Hepatocyte (in vitro differentiated cells): ENCODE measurements around the gene RAB4A. TPM values are rescaled to one million over a fixed set of nuclear protein-coding genes. Genes with fewer than 3 reads are reported as not detected.

Experiments
- DNase-seq: peaks from one replicate; pipeline ENCODE4 v3.0.0-alpha.2; 2016; ENCODE audit warnings: low spot score
- H2AFZ ChIP-seq: fragments of 200-600 bp; sonication (generic); 2 replicates; pipeline ENCODE4 v1.6.0; 2016; ENCODE audit warnings: antibody characterized with exemption, mild to moderate bottlenecking
- H3K27ac ChIP-seq: fragments of 200-600 bp; sonication (generic); 2 replicates; pipeline ENCODE4 v1.5.1; 2016; ENCODE audit warnings: mild to moderate bottlenecking
- H3K27me3 ChIP-seq: fragments of 200-600 bp; sonication (generic); 2 replicates; pipeline ENCODE4 v1.6.1; 2016
- H3K36me3 ChIP-seq: fragments of 200-600 bp; sonication (generic); replicated peaks from 2 replicates; pipeline ENCODE4 v1.5.1; 2016; ENCODE audit warnings: low read depth; ENCODE audit not compliant: insufficient read depth
- H3K4me1 ChIP-seq: fragments of 200-600 bp; sonication (generic); 2 replicates; pipeline ENCODE4 v1.5.1; 2016; ENCODE audit warnings: mild to moderate bottlenecking, moderate library complexity; ENCODE audit not compliant: insufficient read depth
- H3K4me2 ChIP-seq: fragments of 200-600 bp; sonication (generic); 2 replicates; pipeline ENCODE4 v1.6.0; 2016
- H3K4me3 ChIP-seq: fragments of 200-600 bp; sonication (generic); 2 replicates; pipeline ENCODE4 v1.5.1; 2016; ENCODE audit warnings: mild to moderate bottlenecking
- H3K79me2 ChIP-seq: fragments of 200-600 bp; sonication (generic); 2 replicates; pipeline ENCODE4 v1.6.0; 2017; ENCODE audit warnings: mild to moderate bottlenecking
- H3K9me2 ChIP-seq: fragments of 200-600 bp; sonication (generic); replicated peaks from 2 replicates; pipeline ENCODE4 v1.6.0; 2017; ENCODE audit warnings: mild to moderate bottlenecking; ENCODE audit not compliant: insufficient read depth
- H3K9me3 ChIP-seq: fragments of 200-600 bp; sonication (generic); 2 replicates; pipeline ENCODE4 v1.5.1; 2016; ENCODE audit warnings: low read depth, mild to moderate bottlenecking
- H4K20me1 ChIP-seq: fragments of 200-600 bp; sonication (generic); 2 replicates; pipeline ENCODE4 v1.6.0; 2016; ENCODE audit warnings: mild to moderate bottlenecking; ENCODE audit not compliant: insufficient read depth, poor library complexity, severe bottlenecking
- CTCF ChIP-seq: fragments of 200-600 bp; sonication (generic); IDR thresholded peaks from 2 replicates; pipeline ENCODE4 v1.5.1; 2016; ENCODE audit warnings: antibody characterized with exemption, mild to moderate bottlenecking; ENCODE audit not compliant: poor library complexity
- EZH2 ChIP-seq: fragments of 200-600 bp; sonication (generic); IDR thresholded peaks from 2 replicates; pipeline ENCODE4 v1.6.1; 2016; ENCODE audit warnings: antibody characterized with exemption, mild to moderate bottlenecking, borderline replicate concordance
- EZH2phosphoT487 ChIP-seq: fragments of 200-600 bp; sonication (generic); IDR thresholded peaks from one replicate; pipeline ENCODE4 v1.6.1; 2018; ENCODE audit warnings: antibody characterized with exemption, mild to moderate bottlenecking, low read depth, moderate library complexity; ENCODE audit not compliant: unreplicated experiment, severe bottlenecking
- WGBS: methylation state at CpG from one replicate; pipeline ENCODE4 v1.1.6; 2016; ENCODE audit warnings: low lambda C conversion rate; ENCODE audit errors: missing lambda C conversion rate; 5-methylcytosine and 5-hydroxymethylcytosine counted together
- polyA plus RNA-seq: library from polyadenylated mRNA; unstranded; fragments of >200 nt; fragmentation: Nextera tagmentation; extraction: Ambion mirVana; gene quantifications from 2 replicates; pipeline ENCODE4 v1.2.1, GENCODE V29; 2016
- total RNA-seq: library from RNA; depleted of rRNA; stranded (reverse); fragments of >200 nt; gene quantifications from 2 replicates; pipeline ENCODE4 v1.2.3, GENCODE V29; 2014

RAB4A gene
- total RNA-seq (41.7 and 47.7 TPM in 2 replicates), polyA plus RNA-seq (45.4 and 54.3 TPM in 2 replicates)

GRCh38 chr1:229270547-229271447, at the start of gene RAB4A:
RAB4A (plus strand) TSS chr1:229271111; CDS start chr1:229271340, 229 bp downstream.
- TF ChIP-seq EZH2phosphoT487, result no peak
- no peak for TF ChIP-seq EZH2
- no peak for TF ChIP-seq CTCF
- Histone ChIP-seq H3K9me2 (no peaks in the 10 kb centered on the region), H3K9me3 (no peaks in the 10 kb centered on the region), H3K27me3 (no peaks in the 10 kb centered on the region), H3K36me3 (no peaks in the 10 kb centered on the region), H4K20me1 (peaks cover 6% of the 10 kb centered on the region), H3K4me3 (peak within 1 kb of the TSS; percentile 82), H3K79me2 (peaks cover 40% of the 10 kb centered on the region), H3K27ac (peak within 1 kb of the TSS; percentile 83), H2AFZ (peak within 1 kb of the TSS; percentile 52), H3K4me2 (peak within 1 kb of the TSS; percentile 93), H3K4me1 (peaks cover 27% of the 10 kb centered on the region)
- DNase-seq, result peak; percentile 95
- 16% methylated on average over 58 of the region's 95 CpGs for WGBS

- H3K27ac ChIP-seq, result peak overlapping the region; percentile 92
- DNase-seq, result no peak
- H3K27me3 ChIP-seq, result no peaks in the 10 kb centered on the region
- H3K36me3 ChIP-seq, result no peaks in the 10 kb centered on the region
- peak overlapping the region; percentile 25 for H3K4me2 ChIP-seq
- no peak overlapping the region for H3K4me3 ChIP-seq
- WGBS, result 98% methylated on average over 3 of the region's 3 CpGs
- TF ChIP-seq EZH2, result no peak
- no peak for TF ChIP-seq EZH2phosphoT487
- TF ChIP-seq CTCF, result no peak
- no peaks in the 10 kb centered on the region for H4K20me1 ChIP-seq
- H3K4me1 ChIP-seq, result peaks cover 51% of the 10 kb centered on the region
- no peaks in the 10 kb centered on the region for H3K9me2 ChIP-seq
- no peak overlapping the region for H2AFZ ChIP-seq
- H3K9me3 ChIP-seq, result no peaks in the 10 kb centered on the region
- H3K79me2 ChIP-seq, result no peaks in the 10 kb centered on the region
Measured at GRCh38 chr1:229222081-229222480, 48.8 kb upstream of the RAB4A start.

- no peak for TF ChIP-seq EZH2phosphoT487
- TF ChIP-seq CTCF, result no peak
- TF ChIP-seq EZH2, result no peak
Measured at GRCh38 chr1:229223498-229223897, 47.4 kb upstream of the RAB4A start.

More at GRCh38 chr1:229223498-229223897, 47.4 kb upstream of the RAB4A start:
- Histone ChIP-seq H3K4me1 (peaks cover 49% of the 10 kb centered on the region), H3K4me3 (no peak overlapping the region), H3K36me3 (no peaks in the 10 kb centered on the region), H2AFZ (no peak overlapping the region), H3K79me2 (no peaks in the 10 kb centered on the region), H4K20me1 (no peaks in the 10 kb centered on the region), H3K27me3 (no peaks in the 10 kb centered on the region), H3K9me2 (no peaks in the 10 kb centered on the region), H3K4me2 (no peak overlapping the region), H3K9me3 (no peaks in the 10 kb centered on the region), H3K27ac (peak overlapping the region; percentile 92)
- DNase-seq, result peak; percentile 71
- 54% methylated on average over 8 of the region's 8 CpGs for WGBS
